ENCODE results near the gene FOXA1. TPM values are rescaled to one million over a fixed set of nuclear protein-coding genes. Genes with fewer than 3 reads are reported as not detected.

FOXA1 gene
- total and polyA plus RNA-seq, 2 donors (not counting 1 experiment from before 2014, with no cell fraction given): not detected

GRCh38 chr14:37623426-37623951, 28.4 kb upstream of the FOXA1 start:
- Histone ChIP-seq H3K4me2 (replicated peaks; ENCODE audit: low read depth, low read length, poor library complexity, severe bottlenecking) (no peak overlapping the region), H3K9ac (ENCODE audit: low read length) (no peak overlapping the region), H3K9me3 (ENCODE audit: control extremely low read depth in 1 of 3, control insufficient read depth in 2 of 3, insufficient read depth in 1 of 3, low read length in 2 of 3) (peaks cover 0 to 16% (median 0%) of the 10 kb centered on the region in 3 donors), H3K27ac (ENCODE audit: low read length in 2 of 2) (no peak overlapping the region), H3K27me3 (replicated peaks in 1 of 4; ENCODE audit: control extremely low read depth in 1 of 4, control insufficient read depth in 3 of 4, insufficient read depth in 4 of 4, low read length in 3 of 4) (peaks cover 0 to 8% (median 0%) of the 10 kb centered on the region in 4 experiments), H3K4me3 (ENCODE audit: control extremely low read depth in 1 of 5, extremely low read depth in 1 of 5, insufficient read depth in 1 of 5, low read depth in 2 of 5, low read length in 4 of 5) (no peak overlapping the region), H3K79me2 (ENCODE audit: control insufficient read depth, insufficient read depth, low read length) (no peaks in the 10 kb centered on the region), H4K20me1 (ENCODE audit: control insufficient read depth, insufficient read depth, low read length, poor library complexity, severe bottlenecking) (no peaks in the 10 kb centered on the region), H3K36me3 (replicated peaks in 1 of 2; ENCODE audit: control extremely low read depth in 1 of 2, control insufficient read depth in 1 of 2, extremely low read depth in 1 of 2, insufficient read depth in 2 of 2, low read length in 1 of 2) (no peaks in the 10 kb centered on the region), H3K4me1 (ENCODE audit: control insufficient read depth in 2 of 2, insufficient read depth in 2 of 2, low read length in 2 of 2) (no peaks in the 10 kb centered on the region), H2AFZ (ENCODE audit: insufficient read depth, low read depth, low read length, poor library complexity, severe bottlenecking) (no peak overlapping the region)
- Mint-ChIP-seq H3K27me3 (peaks cover 13% of the 10 kb centered on the region), H3K27ac (no peak overlapping the region), H3K4me1 (no peaks in the 10 kb centered on the region), H3K9me3 (ENCODE audit: insufficient read depth) (no peaks in the 10 kb centered on the region), H3K4me3 (no peak overlapping the region)
- ATAC-seq (ENCODE audit: low read depth) (no peak), DNase-seq (no peak)
- ChIA-PET CTCF (no interaction called here), POLR2A (no interaction called here)
- intact Hi-C loops (cut with micrococcal nuclease): no loop called here
- TF ChIP-seq EZH2 (IDR thresholded peaks at IDR 0.05; ENCODE audit: borderline replicate concordance, insufficient read depth, low read depth, low read length, poor library complexity, severe bottlenecking) (no peak), CTCF (IDR thresholded peaks at IDR 0.05) (no peak)
- no CpG with 5 or more reads among the region's 1 CpG for WGBS (ENCODE audit: insufficient coverage)

GRCh38 chr14:37622231-37622923, 27.3 kb upstream of the FOXA1 start:
- H3K79me2 ChIP-seq (ENCODE audit: control insufficient read depth, insufficient read depth, low read length): no peaks in the 10 kb centered on the region
- Mint-ChIP-seq H3K4me3 (no peak overlapping the region), H3K9me3 (ENCODE audit: insufficient read depth) (no peaks in the 10 kb centered on the region), H3K4me1 (no peaks in the 10 kb centered on the region), H3K27me3 (peaks cover 13% of the 10 kb centered on the region), H3K27ac (no peak overlapping the region)
- ChIA-PET POLR2A (no interaction called here), CTCF (no interaction called here)
- no peaks in the 10 kb centered on the region for H3K4me1 ChIP-seq (ENCODE audit: control insufficient read depth in 2 of 2, insufficient read depth in 2 of 2, low read length in 2 of 2)
- peaks cover 0 to 13% (median 0%) of the 10 kb centered on the region in 3 donors for H3K9me3 ChIP-seq (ENCODE audit: control extremely low read depth in 1 of 3, control insufficient read depth in 2 of 3, insufficient read depth in 1 of 3, low read length in 2 of 3)
- peaks cover 0 to 8% (median 0%) of the 10 kb centered on the region in 4 experiments for H3K27me3 ChIP-seq (replicated peaks in 1 of 4; ENCODE audit: control extremely low read depth in 1 of 4, control insufficient read depth in 3 of 4, insufficient read depth in 4 of 4, low read length in 3 of 4)
- no peak overlapping the region for H3K4me2 ChIP-seq (replicated peaks; ENCODE audit: low read depth, low read length, poor library complexity, severe bottlenecking)
- TF ChIP-seq EZH2 (IDR thresholded peaks at IDR 0.05; ENCODE audit: borderline replicate concordance, insufficient read depth, low read depth, low read length, poor library complexity, severe bottlenecking) (no peak), CTCF (IDR thresholded peaks at IDR 0.05) (no peak)
- H2AFZ ChIP-seq (ENCODE audit: insufficient read depth, low read depth, low read length, poor library complexity, severe bottlenecking): no peak overlapping the region
- ATAC-seq (ENCODE audit: low read depth) (no peak), DNase-seq (no peak)
- no peaks in the 10 kb centered on the region for H3K36me3 ChIP-seq (replicated peaks in 1 of 2; ENCODE audit: control extremely low read depth in 1 of 2, control insufficient read depth in 1 of 2, extremely low read depth in 1 of 2, insufficient read depth in 2 of 2, low read length in 1 of 2)
- intact Hi-C loops (cut with micrococcal nuclease): no loop called here
- H3K27ac ChIP-seq (ENCODE audit: low read length in 2 of 2): no peak overlapping the region
- H3K4me3 ChIP-seq (ENCODE audit: control extremely low read depth in 1 of 5, extremely low read depth in 1 of 5, insufficient read depth in 1 of 5, low read depth in 2 of 5, low read length in 4 of 5): no peak overlapping the region
- H4K20me1 ChIP-seq (ENCODE audit: control insufficient read depth, insufficient read depth, low read length, poor library complexity, severe bottlenecking): no peaks in the 10 kb centered on the region
- H3K9ac ChIP-seq (ENCODE audit: low read length): no peak overlapping the region
- 21% methylated on average over 81 of the region's 81 CpGs for WGBS (ENCODE audit: insufficient coverage)
